Right ventricle myocardium superior (tissue), 1 donor: ENCODE measurements around the gene BBX. TPM values are rescaled to one million over a fixed set of nuclear protein-coding genes. Genes with fewer than 3 reads are reported as not detected.
A peak's percentile ranks its signal among the peaks of the same experiment; 100 is the strongest.
"Not testable (repeated sequence)": the region's sequence is repeated elsewhere in the genome, so short reads cannot be mapped to it uniquely, and the experiment has no call there.

Experiments
- ATAC-seq: fragments of 200-7000 bp; cut with Tn5 transposase; one replicate; pipeline ENCODE4 v1.9.1; 2020; ENCODE audit warnings: mild to moderate bottlenecking; ENCODE audit not compliant: poor library complexity
- DNase-seq: peaks from one replicate; pipeline ENCODE4 v3.0.0-alpha.2; 2020
- intact Hi-C: fragments of 100-400 bp; cut with DNase I; formaldehyde crosslinking; loops from one replicate; pipeline ENCODE4 v1.11.2; 2022
- total RNA-seq: library from RNA; stranded (reverse); fragmentation: NEBNext Ultra II Directional; extraction: Animal tissue kit (Norgen Biotek cat#: 25700); gene quantifications from one replicate; pipeline ENCODE4 v1.2.1, GENCODE V29; 2021
- donor health status: DM: no; HTN: yes; CAD: no; lungs with severe emphysema.

Gene BBX
- total RNA-seq, 1 donor from 2014 or later, result 31.7 TPM

DNA sequence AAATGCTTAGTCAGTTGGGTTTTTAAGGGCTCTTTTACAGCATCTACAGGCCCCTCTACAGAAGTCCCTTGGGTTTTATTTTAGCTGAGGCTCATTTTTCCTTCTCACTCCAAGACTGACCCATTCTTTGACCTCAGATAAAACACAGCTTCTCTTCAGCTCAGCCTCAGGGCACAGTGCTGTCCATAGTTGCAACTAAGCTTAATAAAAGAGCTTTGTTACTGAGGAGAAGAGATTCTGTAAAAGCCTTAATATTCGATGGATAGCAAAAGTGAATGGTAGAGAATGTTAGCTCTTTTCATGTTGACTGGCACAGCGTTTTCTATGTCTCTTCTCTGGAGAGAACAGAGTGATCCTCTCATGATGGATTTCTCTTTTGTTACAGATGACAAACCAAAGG is 277.9 kb downstream of the BBX start:
- DNase-seq (no peak), ATAC-seq (no peak)
- intact Hi-C loops, result no loop called here

GRCh38 chr3:107803170-107803569 is 280.4 kb downstream of the BBX start:
- intact Hi-C loops, result no loop called here
- DNase-seq (no peak), ATAC-seq (no peak)

GRCh38 chr3:107806021-107806420 is 283.3 kb downstream of the BBX start:
- intact Hi-C loops, result no loop called here
- no peak for ATAC-seq
- DNase-seq, result no peak

DNA sequence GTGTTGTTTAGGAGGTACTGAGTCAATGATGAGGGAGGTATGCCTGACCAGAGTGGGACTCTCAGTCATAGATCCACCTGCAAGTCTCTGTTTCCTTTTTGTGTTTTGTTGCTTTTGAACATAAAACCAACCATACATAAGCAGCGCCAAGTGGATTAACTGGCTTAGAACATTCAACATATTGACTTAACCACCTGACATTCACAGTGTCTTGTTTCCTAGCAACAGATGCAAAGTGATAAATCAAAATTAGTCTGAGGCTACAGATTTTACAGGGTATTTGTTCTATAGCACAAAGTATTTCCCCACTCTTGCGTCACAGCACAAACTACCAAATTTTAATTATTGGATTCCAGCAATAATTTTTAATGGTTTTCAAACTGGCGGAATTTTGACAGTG is 283.8 kb downstream of the BBX start:
- DNase-seq (no peak), ATAC-seq (no peak)
- intact Hi-C loops, result no loop called here

- DNase-seq, result no peak
- intact Hi-C loops, result no loop called here
- ATAC-seq, result no peak
Measured at GRCh38 chr3:107810171-107811071, 287.7 kb downstream of the BBX start.

DNA sequence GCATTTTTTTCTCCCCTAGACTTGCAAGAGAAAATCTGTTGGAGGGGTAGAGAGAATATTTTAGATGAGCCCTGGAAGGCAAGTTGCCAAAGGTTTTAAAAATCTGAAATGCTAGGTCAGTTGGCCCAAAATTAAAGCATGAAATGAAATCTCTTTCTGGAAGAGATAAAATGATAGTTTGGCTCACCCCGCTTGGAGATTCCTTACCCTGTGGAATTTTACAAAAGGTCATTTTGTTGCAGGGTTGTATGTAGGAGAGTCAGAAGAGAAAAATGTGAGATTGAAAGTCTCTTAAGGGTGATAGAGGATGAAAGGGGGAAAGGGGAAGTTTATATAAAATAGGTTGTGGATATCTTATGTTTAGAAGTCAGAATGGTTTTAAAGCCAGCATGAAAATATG is 290.3 kb downstream of the BBX start:
- intact Hi-C loops, result no loop called here
- no peak for ATAC-seq
- no peak for DNase-seq

- DNase-seq, result no peak
- intact Hi-C loops, result no loop called here
- ATAC-seq, result no peak
Measured at GRCh38 chr3:107816107-107816506, 293.3 kb downstream of the BBX start.

DNA sequence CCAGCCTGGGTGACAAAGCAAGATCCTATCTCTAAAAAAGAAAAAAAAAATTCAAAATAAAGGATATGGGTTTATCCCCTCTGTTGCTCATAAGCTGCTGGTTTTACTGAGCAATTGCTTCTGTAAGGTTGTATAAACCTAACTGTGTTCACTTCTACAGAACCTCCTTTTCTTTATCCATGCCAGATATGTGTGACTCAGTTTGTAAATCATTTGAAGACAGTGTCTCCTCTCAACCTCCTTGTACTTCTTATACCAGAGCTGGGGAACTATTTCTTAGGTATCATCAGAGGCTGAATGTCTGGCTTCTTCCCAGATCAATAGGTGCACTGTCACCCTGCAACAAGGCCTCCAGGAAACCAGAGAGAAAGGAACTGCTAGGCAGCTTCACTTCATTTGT is 294.3 kb downstream of the BBX start:
- no peak for DNase-seq
- no peak for ATAC-seq
- intact Hi-C loops, result no loop called here

DNA sequence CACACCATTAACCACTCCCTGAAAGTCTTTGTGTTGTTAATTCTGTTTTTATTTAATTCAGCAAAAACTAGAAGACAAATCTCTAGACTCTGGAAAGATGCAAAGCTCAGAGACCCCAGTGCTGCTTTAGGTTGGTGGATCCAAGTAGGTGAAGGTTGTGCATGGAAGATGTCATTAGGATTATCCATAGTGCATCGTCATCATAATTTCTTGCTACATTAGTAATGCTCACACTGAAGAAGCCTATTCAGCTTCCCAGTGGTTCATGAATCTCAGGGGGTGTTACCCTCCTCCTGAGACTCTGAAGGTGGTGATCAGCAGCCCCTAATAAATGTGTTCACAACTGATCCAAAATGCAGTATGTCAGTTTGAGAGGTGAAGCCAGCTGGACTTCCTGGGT is 295.3 kb downstream of the BBX start:
- ATAC-seq (no peak), DNase-seq (no peak)
- intact Hi-C loops, result no loop called here

DNA sequence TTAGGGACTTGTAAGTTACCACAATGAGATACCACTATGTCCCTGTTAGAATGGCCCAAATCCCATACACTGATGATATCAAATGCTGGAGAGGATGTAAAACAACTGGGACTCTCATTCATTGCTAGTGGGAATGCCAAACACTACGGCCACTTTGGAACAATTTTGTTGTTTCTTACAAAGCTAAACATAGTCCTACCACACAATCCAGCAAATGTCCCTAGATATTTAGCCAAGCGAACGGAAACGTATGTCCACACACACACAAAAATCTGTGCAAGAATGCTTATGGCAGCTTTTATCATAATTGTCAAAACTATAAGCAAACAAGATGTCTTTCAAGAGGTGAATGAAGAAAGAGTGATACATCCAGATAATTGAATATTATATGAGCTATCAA is 296.9 kb downstream of the BBX start:
- intact Hi-C loops, result no loop called here
- ATAC-seq (no peak), DNase-seq (no peak)

GRCh38 chr3:107822308-107822707 is 299.5 kb downstream of the BBX start:
- intact Hi-C loops, result no loop called here
- no peak for ATAC-seq
- DNase-seq, result no peak

DNA sequence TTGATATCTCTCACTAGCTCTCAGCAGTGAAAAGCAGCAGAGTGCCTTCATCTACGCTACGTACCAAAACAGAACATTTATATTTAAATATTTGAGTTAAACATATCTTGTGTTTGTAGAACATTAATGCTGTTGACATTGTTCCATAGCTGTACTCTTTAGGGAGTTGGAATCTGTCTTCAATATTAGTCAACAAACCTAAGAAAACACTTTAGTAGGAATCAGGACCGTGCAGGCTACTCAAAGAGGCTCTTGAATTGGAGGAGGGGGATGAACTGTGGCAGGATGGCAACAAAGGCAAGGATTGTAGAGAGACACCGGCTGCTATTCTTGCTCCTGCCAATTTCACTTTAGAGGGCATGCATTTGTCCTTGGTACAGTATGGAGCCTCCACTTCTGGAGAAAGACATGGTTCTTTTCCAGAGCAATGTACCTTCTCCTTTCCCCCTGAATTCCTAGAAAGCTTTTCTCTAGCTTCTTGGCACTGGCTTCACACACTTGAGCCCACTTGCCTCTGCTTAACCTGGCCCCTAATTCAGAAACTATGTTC is 302.1 kb downstream of the BBX start:
- intact Hi-C loops, result no loop called here
- DNase-seq (no peak), ATAC-seq (peak; percentile 43)

DNA sequence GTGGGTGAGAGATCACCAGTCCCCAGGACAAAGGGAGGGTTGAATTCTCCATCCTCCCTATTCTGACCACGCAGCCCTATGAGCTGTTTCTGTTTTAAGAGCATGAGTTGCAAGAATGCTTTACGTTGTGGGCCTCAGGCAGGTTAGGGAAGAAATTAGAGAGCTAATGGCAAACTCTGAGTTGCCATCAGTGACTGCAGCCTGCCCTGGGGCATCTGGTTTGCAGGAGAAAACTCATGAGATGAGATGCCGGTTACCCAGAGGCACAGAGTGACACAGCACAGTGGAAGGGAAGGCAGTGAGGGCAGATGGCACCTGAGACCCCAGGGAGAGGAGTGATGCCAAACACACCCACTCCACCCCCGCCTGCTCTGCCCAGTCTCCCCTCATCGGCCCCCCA is 302.8 kb downstream of the BBX start:
- DNase-seq, result no peak
- no peak for ATAC-seq
- intact Hi-C loops, result no loop called here

- intact Hi-C loops, result no loop called here
- DNase-seq (no peak), ATAC-seq (no peak)
Measured at GRCh38 chr3:107826727-107827126, 304.0 kb downstream of the BBX start.

- no peak for ATAC-seq
- intact Hi-C loops, result no loop called here
- no peak for DNase-seq
Measured at GRCh38 chr3:107829185-107829584, 306.4 kb downstream of the BBX start.

GRCh38 chr3:107831590-107831989 is 308.8 kb downstream of the BBX start:
- intact Hi-C loops, result no loop called here
- no peak for ATAC-seq
- no peak for DNase-seq

GRCh38 chr3:107833043-107833442 is 310.3 kb downstream of the BBX start:
- intact Hi-C loops, result no loop called here
- DNase-seq, result no peak
- no peak for ATAC-seq

DNA sequence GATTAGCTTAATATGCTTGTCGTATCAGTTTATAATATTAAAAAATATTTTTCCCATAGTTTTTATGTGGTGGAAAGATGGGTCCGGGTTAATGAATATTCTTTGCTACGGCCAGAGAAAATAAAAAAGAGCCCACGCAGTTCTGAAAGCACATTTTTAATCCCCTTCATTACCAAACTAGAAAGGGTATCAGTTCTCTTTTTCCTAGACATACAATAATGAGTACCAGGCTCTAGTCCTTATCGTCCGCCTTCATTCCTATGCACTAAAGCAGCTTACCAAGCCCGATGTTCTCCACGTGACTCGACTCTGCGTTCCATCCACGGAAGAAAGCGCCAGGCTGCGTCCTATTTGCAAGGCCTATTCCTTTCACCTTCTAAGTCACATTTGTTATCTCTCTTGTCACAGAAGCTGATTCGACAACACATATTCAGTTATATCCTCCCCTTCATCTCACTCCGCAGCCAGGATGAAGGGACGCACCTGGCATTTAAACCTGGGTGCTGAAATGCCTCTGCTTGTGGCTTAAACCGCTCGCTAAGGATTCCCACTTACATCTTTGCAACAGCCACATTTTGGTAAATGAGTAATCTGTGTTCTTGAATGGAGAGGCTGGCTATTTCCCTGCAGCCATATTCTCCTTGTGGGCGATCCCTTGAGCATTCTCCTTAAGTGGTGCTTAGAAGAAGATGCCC is 311.1 kb downstream of the BBX start:
- intact Hi-C loops, result no loop called here
- ATAC-seq (no peak), DNase-seq (no peak)

GRCh38 chr3:107835001-107835400 is 312.2 kb downstream of the BBX start:
- ATAC-seq, intact Hi-C loops, DNase-seq: not testable (repeated sequence)
